NCI-H460 (cell line): ENCODE results near the gene ADGRG3. TPM values are rescaled to one million over a fixed set of nuclear protein-coding genes. Genes with fewer than 3 reads are reported as not detected.
"Not testable (repeated sequence)": the region's sequence is repeated elsewhere in the genome, so short reads cannot be mapped to it uniquely, and the experiment has no call there.

Source experiments
- DNase-seq: peaks from one replicate; pipeline ENCODE4 v3.0.0-alpha.2; 2016; ENCODE audit warnings: low read depth; ENCODE audit errors: extremely low read depth
- total RNA-seq: library from RNA; depleted of rRNA; stranded (reverse); fragments of >200 nt; shearing (Covaris generic); gene quantifications from 2 replicates; pipeline ENCODE4 v1.2.3, GENCODE V29; 2014

Gene ADGRG3
- total RNA-seq, 1 experiment from 2014 or later: 8.8 TPM

GRCh38 chr16:57707331-57707730 lies 39.2 kb downstream of the ADGRG3 start:
- no peak for DNase-seq

GRCh38 chr16:57708168-57708567 lies 40.1 kb downstream of the ADGRG3 start:
- DNase-seq: no peak

GRCh38 chr16:57709663-57710062 lies 41.6 kb downstream of the ADGRG3 start:
- DNase-seq: no peak

GRCh38 chr16:57711346-57711745 lies 43.2 kb downstream of the ADGRG3 start:
- no peak for DNase-seq

GRCh38 chr16:57711993-57712392 lies 43.9 kb downstream of the ADGRG3 start:
- no peak for DNase-seq

- DNase-seq: not testable (repeated sequence)
Observed at GRCh38 chr16:57712569-57712968, 44.5 kb downstream of the ADGRG3 start.

GRCh38 chr16:57713596-57713995 lies 45.5 kb downstream of the ADGRG3 start:
- no peak for DNase-seq

GRCh38 chr16:57714047-57714446 lies 45.9 kb downstream of the ADGRG3 start:
- no peak for DNase-seq

GRCh38 chr16:57720142-57720575 lies 52.1 kb downstream of the ADGRG3 start:
- peak; percentile 63 for DNase-seq

GRCh38 chr16:57721356-57722209 lies 53.5 kb downstream of the ADGRG3 start:
- no peak for DNase-seq

GRCh38 chr16:57722210-57722499 lies 54.0 kb downstream of the ADGRG3 start:
- no peak for DNase-seq

- no peak for DNase-seq
Observed at GRCh38 chr16:57722651-57723050, 54.5 kb downstream of the ADGRG3 start.

- DNase-seq: no peak
Observed at GRCh38 chr16:57723170-57723569, 55.1 kb downstream of the ADGRG3 start.

GRCh38 chr16:57724531-57724930 lies 56.4 kb downstream of the ADGRG3 start:
- no peak for DNase-seq

GRCh38 chr16:57725151-57725550 lies 57.0 kb downstream of the ADGRG3 start:
- DNase-seq: no peak

GRCh38 chr16:57725554-57725953 lies 57.4 kb downstream of the ADGRG3 start:
- no peak for DNase-seq

GRCh38 chr16:57725976-57726375 lies 57.9 kb downstream of the ADGRG3 start:
- DNase-seq: no peak

GRCh38 chr16:57726433-57726947 lies 58.4 kb downstream of the ADGRG3 start:
- DNase-seq: no peak

- no peak for DNase-seq
Observed at GRCh38 chr16:57727610-57728009, 59.5 kb downstream of the ADGRG3 start.

GRCh38 chr16:57728336-57729181 lies 60.5 kb downstream of the ADGRG3 start:
- no peak for DNase-seq

GRCh38 chr16:57729182-57729484 lies 61.0 kb downstream of the ADGRG3 start:
- DNase-seq: no peak

GRCh38 chr16:57729852-57730251 lies 61.7 kb downstream of the ADGRG3 start:
- not testable (repeated sequence) for DNase-seq
